HG02884 (cell line): ENCODE data around the gene LYSMD3.

Experiments
- ATAC-seq: cut with Tn5 transposase; IDR thresholded peaks from one replicate; pipeline ENCODE4 v1.9.1; 2021; ENCODE audit warnings: mild to moderate bottlenecking, moderate library complexity; ENCODE audit not compliant: unreplicated experiment

The LYSMD3 gene

DNA sequence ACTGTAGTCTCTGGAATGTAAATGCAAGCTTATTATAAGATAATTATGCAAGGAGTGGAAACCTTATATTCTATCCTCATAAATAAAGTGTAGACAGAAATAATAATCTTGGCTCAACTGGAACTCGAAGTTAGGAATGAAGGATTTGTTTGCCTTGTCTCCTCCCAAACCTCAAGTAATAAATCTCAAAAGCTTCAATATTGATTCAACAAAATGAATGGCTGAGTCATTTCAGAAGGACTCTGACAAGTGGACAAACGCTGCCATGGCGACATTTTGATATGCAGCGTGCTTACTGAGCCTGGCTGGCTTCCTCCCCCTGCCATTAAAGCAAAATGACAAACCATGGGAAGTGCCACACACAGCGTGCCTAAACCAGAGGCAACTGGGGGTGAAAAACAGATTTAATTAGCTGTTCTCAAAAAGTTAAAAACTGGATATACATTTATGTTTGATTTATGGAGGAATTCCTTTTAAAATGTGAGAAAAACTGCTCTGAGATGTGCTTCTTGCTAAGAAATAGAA lies 18.7 kb upstream of the LYSMD3 start:
- ATAC-seq, result no peak

DNA sequence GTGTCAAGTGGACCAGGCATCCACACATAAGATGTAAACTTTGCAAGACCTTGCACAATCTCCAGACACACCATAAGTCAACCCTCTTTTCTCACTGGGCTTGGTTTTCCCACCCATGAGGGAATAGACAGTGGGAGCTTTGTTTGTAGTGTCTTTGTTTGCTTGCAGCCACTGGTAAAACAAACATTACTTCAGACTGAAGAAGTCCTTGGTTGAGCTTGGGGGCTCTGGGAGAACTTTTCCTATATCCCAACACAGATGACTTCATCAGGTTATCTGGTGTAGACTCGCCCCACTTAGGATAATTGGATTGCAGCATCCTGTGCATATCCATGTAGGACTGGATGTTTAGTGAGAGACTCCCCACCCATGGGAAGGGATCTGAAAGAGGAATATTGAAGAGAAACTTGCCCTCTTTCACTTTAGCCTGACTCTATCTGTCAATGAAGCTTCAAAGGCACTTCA lies 17.7 kb upstream of the LYSMD3 start:
- ATAC-seq, result no peak

DNA sequence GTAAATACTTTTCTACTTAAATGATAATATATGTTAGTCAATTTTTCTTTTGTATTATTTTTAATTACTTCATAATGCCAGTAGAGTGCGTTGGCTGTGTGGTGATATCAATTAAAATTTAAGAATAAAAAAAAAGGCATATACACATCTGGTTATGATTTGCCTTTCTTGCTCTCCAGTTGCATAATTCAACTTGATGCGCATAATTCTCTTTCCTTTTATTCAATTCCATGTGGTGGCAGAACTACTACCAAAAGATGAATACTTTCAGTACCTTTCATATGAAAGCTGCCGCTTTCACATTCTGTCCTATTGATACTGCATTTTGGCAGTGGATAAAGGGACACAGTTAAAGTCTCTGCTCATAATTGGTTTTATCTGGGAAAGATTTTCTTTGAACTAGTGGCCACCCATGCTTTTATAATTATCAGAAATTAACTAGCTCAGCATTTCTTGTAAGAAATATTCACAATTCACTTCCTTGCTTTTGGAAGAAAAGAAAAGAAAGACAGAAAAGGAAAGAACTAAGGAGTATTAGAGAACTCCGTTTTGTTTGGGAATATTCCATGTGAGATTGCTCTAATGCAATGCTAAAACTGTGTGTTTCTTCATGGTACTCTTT lies 16.9 kb upstream of the LYSMD3 start:
- no peak for ATAC-seq

DNA sequence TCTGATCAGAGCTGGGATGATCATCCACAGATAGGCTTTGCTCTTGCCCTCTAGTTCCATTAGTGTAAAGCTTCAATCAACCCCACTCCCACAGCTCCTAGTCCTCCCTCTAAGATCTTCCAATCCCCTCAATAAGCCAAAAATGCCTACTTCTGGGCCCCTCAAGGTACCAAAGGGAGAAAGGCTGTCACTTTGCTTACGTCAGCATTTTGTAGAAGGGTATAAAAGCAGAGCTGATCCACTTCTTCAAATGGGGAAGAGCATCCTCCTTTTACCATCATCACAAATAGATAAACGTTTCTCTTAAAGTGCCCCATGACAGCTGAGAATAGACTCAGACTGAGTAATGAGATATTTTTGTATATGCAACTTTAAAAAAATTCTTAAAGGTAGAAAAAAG lies 16.1 kb upstream of the LYSMD3 start:
- no peak for ATAC-seq

DNA sequence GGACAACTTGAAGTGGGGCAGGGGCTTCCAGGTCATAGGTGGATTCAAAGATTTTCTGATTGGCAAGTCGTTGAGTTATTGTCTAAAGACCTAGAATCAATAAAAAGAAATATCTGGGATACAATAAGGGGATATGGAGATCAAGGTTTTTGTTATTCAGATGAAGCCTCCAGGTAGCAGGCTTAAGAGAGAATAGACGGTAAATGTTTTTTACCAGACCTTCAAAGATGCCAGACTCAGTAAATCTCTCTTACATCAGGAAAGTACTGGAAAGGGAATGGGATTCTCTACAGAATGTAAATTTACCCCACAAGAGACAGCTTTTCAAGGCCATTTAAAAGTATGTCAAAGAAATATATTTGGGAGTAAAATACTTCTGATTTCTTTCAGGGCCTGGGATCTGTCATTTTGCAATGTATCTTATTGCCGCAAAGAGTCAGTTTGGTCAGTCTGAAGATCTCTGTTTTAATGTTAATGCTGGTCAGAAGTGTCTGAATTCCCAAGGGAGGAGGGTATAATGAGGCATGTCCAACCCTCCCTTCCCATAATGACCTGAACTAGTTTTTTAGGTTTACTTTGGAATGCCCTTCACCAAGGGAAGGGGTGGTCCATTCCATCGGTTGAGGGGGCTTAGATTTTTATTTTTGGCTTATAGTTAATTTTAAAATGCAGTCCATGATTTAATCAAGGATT lies 13.6 kb upstream of the LYSMD3 start:
- no peak for ATAC-seq

DNA sequence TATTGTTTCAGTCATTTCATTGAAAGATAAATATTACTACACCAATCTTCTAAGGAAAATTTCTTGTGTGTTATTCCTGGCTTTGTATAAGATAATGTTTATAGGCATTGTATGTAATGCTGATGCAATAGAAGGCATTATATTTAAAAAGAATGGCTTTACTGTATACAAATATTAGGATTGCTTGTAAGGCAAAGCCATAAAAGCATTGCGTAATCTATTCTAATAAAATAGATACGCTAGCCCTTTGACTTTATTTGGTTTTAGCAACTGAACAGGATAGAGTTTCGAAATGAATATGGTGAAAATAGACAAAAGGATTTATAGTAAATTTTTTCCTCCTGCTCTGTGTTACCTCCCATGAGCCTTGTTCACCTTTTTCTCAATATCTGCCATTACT lies 5.5 kb upstream of the LYSMD3 start:
- no peak for ATAC-seq

DNA sequence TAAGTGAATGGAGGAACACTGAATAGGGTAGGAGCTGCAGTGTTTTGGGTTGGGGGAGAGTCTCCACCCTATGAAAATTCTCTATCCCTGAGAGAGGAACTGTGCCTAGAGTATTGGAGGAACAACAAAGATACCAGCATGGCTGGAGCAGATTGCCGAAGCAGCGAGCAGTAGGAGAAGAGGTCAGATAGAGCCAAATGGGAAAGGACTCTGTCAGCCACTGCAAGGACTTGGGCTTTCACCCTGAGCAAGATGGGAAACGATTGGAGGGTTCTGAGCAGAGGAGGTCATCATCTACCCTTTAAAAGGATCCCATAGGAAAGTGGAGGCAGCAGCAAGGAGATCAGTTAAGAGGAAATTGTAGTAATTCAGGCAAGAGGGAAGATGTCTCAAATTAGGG lies 4.4 kb upstream of the LYSMD3 start:
- no peak for ATAC-seq

DNA sequence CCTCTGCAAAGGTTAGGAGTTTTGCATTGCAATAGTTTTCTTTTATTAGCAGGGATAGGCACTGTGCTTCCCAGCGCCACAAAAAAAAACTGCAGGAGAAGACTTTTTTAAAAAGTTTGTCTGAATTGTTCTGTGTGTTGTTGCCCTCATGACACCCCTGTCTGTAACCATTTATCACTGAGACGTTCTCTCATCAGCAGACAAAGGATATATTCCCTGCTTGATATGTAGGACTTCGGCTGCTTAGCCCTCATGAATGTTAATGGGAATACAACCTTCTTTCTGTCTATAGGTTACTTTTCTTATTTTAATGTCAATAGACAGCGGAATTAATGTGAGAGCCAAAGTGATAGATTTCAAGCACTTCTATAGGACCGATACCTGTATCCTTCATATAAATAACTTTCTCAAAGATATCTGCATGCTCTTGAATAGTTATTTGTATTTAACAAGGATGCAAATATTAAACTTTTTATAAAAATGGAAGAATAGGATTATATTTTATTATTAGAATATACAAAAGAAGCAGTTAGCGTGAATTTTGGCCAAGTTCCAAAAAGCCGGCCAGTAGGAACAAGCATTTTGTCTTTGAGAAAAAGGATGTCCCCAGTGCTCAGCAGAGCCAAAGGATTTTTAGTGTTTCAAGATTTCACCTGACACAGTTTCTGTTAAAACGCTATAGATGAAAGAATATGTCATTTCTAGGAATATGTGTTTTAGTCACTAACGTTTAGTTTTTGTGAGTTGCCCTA lies 1.5 kb upstream of the LYSMD3 start:
- ATAC-seq, result no peak

DNA sequence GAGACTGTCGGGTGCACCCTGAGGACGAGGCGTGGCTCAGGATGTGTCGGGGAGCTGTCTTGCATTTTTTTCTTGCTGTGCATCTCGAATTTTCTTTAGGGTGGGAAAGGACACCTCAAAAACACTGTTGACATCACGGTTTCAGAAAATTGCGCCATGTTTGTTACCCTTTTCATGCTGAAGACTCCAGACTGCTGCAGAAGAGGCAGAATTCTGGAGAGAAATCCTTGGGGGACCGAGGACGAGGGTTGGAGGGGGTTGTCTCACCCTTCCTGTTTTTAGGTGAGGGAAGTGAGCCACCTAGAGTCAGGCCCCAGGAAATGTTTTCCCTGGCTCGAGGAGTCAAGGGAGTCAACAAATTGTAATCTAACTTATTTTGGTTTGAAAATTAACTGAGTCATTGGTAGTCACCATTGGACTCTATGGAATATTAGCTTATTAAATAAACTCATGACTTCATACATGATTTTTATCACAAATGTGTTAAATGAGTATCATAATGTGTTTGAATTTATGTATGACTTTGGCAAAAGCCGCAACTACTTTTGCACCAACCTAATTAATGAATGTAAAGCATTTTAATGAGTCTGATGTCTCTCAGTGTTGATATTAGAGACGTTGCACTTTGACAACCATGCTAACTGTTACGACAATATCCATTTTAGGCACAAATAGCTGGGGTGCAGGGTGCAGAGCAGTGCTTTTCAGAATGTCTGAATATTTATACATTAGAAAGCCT lies 724 bp upstream of the LYSMD3 start:
- ATAC-seq, result peak; percentile 43

DNA sequence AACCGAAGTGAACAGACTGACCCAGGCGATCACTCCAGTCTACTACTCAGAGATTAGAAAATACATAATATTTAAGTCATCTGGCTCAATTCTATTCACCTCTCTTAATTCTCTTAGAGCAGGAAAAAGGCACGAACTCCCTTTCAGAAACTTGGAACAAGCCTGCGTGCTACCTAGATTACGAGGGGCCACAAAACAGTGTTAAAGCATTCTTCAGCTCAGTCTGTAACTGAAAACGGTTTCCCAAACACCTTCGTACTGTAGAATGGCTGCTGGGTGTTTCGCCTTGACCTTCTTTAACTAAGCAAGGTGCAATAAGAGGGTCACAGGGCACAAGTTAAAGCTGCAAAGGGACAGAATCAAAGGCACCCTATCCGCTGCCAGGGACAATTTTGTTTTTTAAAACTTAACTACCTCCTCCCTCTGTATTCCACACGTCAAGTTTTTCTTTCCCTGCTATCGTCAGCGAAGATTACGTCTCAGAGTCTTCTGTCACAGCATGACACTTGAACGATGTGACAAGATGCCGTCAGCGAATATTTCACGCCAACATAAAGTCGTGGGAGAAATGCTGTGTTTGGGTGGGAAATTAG lies 687 bp downstream of the LYSMD3 start:
- ATAC-seq, result peak; percentile 5

DNA sequence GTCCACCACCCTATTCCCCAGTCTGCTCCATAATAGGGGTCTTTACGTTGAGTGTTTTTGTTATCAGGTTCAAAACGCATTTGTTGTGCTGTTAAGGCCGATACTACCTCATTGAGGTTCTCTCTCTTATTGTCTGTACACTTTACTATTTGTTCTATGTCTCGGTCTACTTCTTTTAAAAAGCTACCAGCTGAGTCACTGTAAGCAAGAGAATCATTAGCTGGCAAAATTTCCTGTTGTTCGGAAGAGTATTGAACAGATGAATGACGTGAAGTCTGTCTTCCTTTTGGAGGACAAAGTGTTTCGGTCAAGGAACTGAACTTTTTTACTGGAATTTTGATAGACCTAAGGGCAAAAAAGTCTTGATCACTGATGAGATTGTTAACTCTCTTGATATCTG lies 10.3 kb downstream of the LYSMD3 start:
- ATAC-seq, result no peak

DNA sequence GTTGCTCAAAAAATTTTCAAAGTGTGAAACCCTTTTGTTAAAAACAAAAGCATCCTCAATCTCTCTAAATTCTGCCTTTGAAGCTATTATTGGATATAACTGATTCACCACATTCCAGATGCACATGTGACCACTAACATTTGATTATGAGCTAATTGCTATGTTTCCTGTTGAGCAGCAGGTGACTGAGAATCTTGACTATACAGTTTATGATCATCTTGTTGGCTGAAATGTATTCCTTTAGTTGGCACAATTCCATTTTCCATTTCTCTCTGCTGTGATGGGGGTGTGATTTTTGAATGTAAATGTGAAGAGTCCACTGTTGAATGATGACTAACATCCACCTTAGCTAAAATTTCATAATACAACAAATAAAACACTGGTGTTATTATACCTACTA lies 10.7 kb downstream of the LYSMD3 start:
- no peak for ATAC-seq

DNA sequence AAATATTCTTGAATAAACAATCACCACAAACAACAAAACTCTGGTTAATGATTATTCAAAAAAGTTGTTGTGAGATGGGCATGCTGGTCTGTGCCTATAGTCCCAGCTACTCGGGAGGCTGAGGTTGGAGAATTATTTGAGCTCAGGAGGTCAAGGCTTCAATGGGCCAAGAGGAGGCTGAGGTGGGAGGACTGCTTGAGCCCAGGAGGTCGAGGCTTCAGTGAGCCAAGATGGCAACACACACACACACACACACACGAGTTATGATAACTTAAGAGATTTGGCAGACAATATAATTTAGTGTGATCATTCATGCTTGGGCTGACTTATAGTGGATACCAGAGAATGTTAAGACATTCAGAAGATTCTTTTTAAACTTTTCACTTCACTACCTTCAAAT lies 14.9 kb downstream of the LYSMD3 start:
- ATAC-seq, result no peak

DNA sequence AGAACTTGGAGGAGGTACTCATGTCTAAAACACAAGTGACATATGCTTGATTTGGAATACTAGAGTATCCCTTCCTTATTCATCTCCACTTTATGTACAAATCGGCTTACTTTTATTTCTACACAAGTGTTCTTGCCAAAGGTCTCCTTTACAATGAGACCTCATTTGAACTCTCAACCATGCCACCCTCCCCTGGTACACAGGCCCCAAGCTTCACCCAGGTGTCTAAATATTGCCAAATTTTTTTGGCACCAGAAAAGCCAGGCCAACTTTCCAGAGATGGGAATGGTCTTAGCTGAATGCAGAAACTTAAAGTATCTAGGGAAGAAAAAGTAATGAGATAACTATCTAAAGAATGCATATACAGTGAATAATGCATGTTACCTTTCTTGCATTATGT lies 18.9 kb downstream of the LYSMD3 start:
- ATAC-seq, result no peak

DNA sequence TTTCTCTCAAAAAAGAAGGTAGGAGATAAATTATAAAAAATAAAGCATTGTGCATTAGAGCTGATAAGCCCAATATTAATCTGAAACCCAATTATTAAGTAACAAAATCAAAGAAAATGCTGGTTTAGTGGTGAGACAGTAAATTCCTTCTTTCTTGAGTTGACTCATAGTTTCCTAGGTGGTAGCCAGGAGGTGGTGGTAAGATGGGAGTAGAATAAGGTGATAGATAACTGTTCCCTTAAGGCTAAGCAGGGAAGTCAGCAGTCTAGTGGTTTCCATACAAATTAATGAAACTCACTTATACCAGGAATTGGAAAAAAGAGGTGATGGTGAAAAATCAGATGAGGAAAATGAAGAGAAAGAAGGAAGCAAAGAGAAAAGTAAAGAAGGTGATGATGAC lies 23.2 kb downstream of the LYSMD3 start:
- no peak for ATAC-seq

DNA sequence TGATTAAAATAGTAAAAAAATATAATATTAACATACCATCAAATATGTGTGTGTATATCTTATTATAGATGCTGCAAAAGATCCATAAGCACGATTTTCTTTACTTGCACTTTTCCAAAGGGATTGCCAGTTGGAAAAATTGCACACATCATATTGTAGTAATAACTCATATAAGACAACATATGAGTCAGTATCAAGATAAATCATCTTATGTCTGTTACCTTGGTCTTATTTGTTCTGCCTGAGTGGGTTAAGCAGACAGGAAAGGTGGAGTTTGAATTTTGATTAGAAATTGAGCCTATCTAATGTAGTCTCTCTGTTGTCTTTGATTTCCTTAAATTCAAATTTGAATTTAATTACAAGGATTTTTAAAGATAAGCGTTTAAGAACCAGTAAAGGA lies 24.6 kb downstream of the LYSMD3 start:
- ATAC-seq, result no peak

DNA sequence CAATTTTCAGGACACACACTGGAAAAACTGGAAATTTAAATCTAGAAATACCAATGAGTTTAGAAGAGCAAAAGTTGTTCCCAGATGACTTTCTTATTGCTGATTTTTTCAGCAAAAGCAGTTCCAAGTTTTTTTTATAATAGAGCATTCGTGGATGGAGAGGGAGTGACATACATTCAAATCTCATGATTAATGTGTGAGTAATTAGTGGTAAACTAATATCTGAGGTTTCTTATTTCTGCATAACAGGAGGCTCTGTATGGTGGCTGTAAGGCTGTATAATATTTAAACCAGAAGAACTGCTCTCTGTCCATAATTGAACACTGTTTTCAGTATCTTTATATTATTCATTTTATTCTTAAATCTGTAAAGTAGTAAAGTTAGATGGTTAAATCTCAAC lies 25.8 kb downstream of the LYSMD3 start:
- no peak for ATAC-seq

DNA sequence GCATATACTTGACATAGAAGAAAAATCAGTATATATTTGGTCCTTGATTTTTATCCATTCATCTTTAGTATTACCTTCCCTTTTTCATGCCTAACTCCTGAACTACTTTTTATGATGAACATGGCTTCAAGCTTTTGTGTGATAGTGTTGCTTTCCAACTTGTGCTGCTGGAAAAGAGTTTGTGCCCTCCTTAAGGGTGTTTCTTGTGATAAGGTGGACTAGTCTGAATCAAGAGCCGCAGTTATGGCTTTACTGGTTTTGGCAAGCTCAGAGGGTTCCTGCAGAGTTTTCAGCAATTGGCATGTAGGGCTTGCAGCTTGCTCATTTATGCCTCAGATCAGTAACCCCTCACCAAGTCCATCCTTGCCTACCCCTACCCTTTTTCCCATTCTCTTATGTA lies 34.2 kb downstream of the LYSMD3 start:
- ATAC-seq, result no peak

DNA sequence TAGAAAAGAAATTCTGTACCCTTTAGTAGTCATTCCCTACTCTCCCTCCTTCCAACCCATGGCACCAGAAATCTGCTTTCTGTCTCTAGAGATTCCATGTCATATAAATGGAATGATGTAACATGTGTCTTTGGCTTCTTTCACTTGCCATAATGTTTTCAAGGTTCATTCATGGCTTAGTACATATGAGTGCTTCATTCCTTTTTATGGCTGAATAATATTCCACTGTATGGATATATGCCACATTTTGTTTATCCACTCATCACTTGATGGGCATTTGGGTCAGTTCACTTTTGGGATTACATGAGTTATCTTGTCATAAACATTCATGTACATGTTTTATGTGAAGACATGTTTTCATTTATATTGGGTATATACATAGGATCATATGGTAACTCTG lies 35.3 kb downstream of the LYSMD3 start:
- ATAC-seq, result no peak

DNA sequence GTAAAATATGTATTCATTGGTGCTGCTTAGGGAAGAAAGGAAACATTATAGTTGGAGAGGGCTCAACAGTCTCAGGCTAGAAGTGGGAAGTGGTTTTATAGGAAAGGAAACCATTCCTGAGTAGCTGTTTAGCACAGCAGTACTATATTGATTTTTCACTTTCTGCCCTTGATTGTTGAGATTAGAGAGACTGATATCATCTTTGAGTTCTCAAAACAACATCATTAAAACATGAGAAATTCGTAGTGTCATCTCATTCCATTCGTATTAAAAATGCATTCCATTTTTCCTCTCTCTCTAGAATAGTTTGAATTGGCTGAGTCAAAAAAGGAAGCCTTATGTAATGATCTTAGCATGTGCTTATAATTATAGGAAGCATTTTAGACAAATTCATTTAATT lies 40.6 kb downstream of the LYSMD3 start:
- no peak for ATAC-seq

DNA sequence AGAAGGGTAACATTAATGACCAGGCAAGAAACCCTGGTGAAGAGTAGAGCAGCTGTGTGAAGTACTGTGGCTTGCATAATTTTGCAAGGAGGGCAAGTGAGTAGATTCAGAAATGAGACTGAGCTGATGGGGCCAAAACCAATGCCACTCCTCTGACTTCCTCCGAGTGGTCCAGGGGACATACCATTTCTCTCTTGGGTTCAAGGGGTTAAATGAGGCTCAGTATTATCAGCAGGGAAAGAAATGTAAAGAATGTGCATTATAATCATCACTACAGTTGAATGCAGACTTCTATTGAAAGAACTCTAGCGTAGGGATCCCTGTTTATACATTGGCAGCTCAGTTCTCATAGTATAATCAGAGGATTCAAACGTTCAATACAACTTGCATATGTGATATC lies 44.8 kb downstream of the LYSMD3 start:
- ATAC-seq, result no peak
